SU-DHL-6 (cell line): ENCODE measurements around the gene NRGN.

Source experiments
- H2AFZ ChIP-seq: fragments of 200-600 bp; sonication (generic); 2 replicates; pipeline ENCODE4 v1.6.1; 2014; ENCODE audit warnings: low read depth, mild to moderate bottlenecking, moderate library complexity, mixed read lengths, antibody characterized with exemption, low read length; ENCODE audit not compliant: severe bottlenecking
- H3F3A ChIP-seq: fragments of 200-600 bp; shearing (Covaris generic); 2 replicates; pipeline ENCODE4 v1.6.0; 2016; ENCODE audit warnings: antibody characterized with exemption, mild to moderate bottlenecking; ENCODE audit not compliant: insufficient read depth
- H3K27ac ChIP-seq: fragments of 200-600 bp; sonication (generic); 2 replicates; pipeline ENCODE4 v1.5.1; 2016; ENCODE audit warnings: low read depth, mild to moderate bottlenecking, low read length, moderate library complexity, mixed read lengths
- H3K27me3 ChIP-seq: fragments of 200-600 bp; sonication (generic), shearing (Covaris generic); 2 replicates; pipeline ENCODE4 v1.6.0; 2014; ENCODE audit warnings: mild to moderate bottlenecking, low read length
- H3K36me3 ChIP-seq: fragments of 200-600 bp; sonication (generic); 2 replicates; pipeline ENCODE4 v1.6.1; 2014; ENCODE audit warnings: mild to moderate bottlenecking, low read length, mixed read lengths
- H3K4me2 ChIP-seq: fragments of 300-600, 200-600 bp; shearing (Covaris generic), sonication (generic); 2 replicates; pipeline ENCODE4 v1.6.0; 2014; ENCODE audit warnings: low read length, low read depth, mild to moderate bottlenecking; ENCODE audit not compliant: poor library complexity, severe bottlenecking
- H3K4me3 ChIP-seq: fragments of 200-600 bp; sonication (generic); 2 replicates; pipeline ENCODE4 v1.5.1; 2014; ENCODE audit warnings: antibody characterized with exemption, low read length, mild to moderate bottlenecking, mixed read lengths; ENCODE audit not compliant: insufficient read depth, poor library complexity, severe bottlenecking
- H3K79me2 ChIP-seq: fragments of 200-600 bp; sonication (generic); 2 replicates; pipeline ENCODE4 v1.6.1; 2014; ENCODE audit warnings: mild to moderate bottlenecking, low read length, moderate library complexity; ENCODE audit not compliant: insufficient read depth
- H3K9ac ChIP-seq: fragments of 200-600 bp; sonication (generic); 2 replicates; pipeline ENCODE4 v1.7.0; 2014; ENCODE audit warnings: mild to moderate bottlenecking, low read length
- H3K9me2 ChIP-seq: fragments of 200-600 bp; sonication (generic); replicated peaks from 2 replicates; pipeline ENCODE4 v1.6.1; 2014; ENCODE audit warnings: low read length; ENCODE audit not compliant: insufficient read depth
- H3K9me3 ChIP-seq: fragments of 200-600 bp; sonication (generic); 2 replicates; pipeline ENCODE4 v1.6.1; 2014; ENCODE audit warnings: low read length, mixed read lengths; ENCODE audit not compliant: insufficient read depth
- H4K20me1 ChIP-seq: fragments of 200-600 bp; sonication (generic); 2 replicates; pipeline ENCODE4 v1.6.1; 2014; ENCODE audit warnings: low read depth, mild to moderate bottlenecking, antibody characterized with exemption, low read length, moderate library complexity, mixed read lengths
- CTCF ChIP-seq: fragments of 200-600 bp; sonication (generic); IDR thresholded peaks from one replicate; pipeline ENCODE4 v1.5.1; 2017; ENCODE audit warnings: antibody characterized with exemption, mild to moderate bottlenecking, low read length, moderate library complexity; ENCODE audit not compliant: insufficient read depth, poor library complexity, severe bottlenecking
- EZH2phosphoT487 ChIP-seq: fragments of 200-600 bp; sonication (generic), shearing (Covaris generic); conservative IDR thresholded peaks from 2 replicates; pipeline ENCODE4 v1.6.1; 2018; ENCODE audit warnings: mild to moderate bottlenecking, antibody characterized with exemption, low read length, moderate library complexity, mixed read lengths

Gene NRGN

GRCh38 chr11:124754309-124754708, 14.6 kb downstream of the NRGN start:
- TF ChIP-seq EZH2phosphoT487 (no peak), CTCF (no peak)
- H3K27me3 ChIP-seq, result no peaks in the 10 kb centered on the region
- no peaks in the 10 kb centered on the region for H3K36me3 ChIP-seq

GRCh38 chr11:124754710-124755109, 15.0 kb downstream of the NRGN start:
- no peaks in the 10 kb centered on the region for H3K27me3 ChIP-seq

More at GRCh38 chr11:124754309-124754708, 14.6 kb downstream of the NRGN start:
- H3K4me2 ChIP-seq, result no peak overlapping the region
- H3K4me3 ChIP-seq, result no peak overlapping the region
- H3K27ac ChIP-seq, result no peak overlapping the region
- H3K9ac ChIP-seq, result no peak overlapping the region
- no peaks in the 10 kb centered on the region for H3F3A ChIP-seq
- H4K20me1 ChIP-seq, result no peaks in the 10 kb centered on the region
- H3K9me2 ChIP-seq, result no peaks in the 10 kb centered on the region
- no peaks in the 10 kb centered on the region for H3K9me3 ChIP-seq
- H3K79me2 ChIP-seq, result no peaks in the 10 kb centered on the region
- no peak overlapping the region for H2AFZ ChIP-seq

GRCh38 chr11:124756033-124756752, 16.5 kb downstream of the NRGN start:
- Histone ChIP-seq H3K9me3 (no peaks in the 10 kb centered on the region), H3F3A (no peaks in the 10 kb centered on the region), H3K36me3 (no peaks in the 10 kb centered on the region), H3K27ac (no peak overlapping the region), H4K20me1 (no peaks in the 10 kb centered on the region), H2AFZ (no peak overlapping the region), H3K4me2 (no peak overlapping the region), H3K79me2 (no peaks in the 10 kb centered on the region), H3K27me3 (no peaks in the 10 kb centered on the region), H3K9me2 (no peaks in the 10 kb centered on the region), H3K4me3 (no peak overlapping the region), H3K9ac (no peak overlapping the region)
- TF ChIP-seq CTCF, result no peak
- TF ChIP-seq EZH2phosphoT487, result no peak

More at GRCh38 chr11:124754710-124755109, 15.0 kb downstream of the NRGN start:
- Histone ChIP-seq H4K20me1 (no peaks in the 10 kb centered on the region), H3F3A (no peaks in the 10 kb centered on the region), H3K4me2 (no peak overlapping the region), H3K4me3 (no peak overlapping the region), H3K9ac (no peak overlapping the region), H3K27ac (no peak overlapping the region), H3K79me2 (no peaks in the 10 kb centered on the region), H3K9me2 (no peaks in the 10 kb centered on the region), H2AFZ (no peak overlapping the region), H3K36me3 (no peaks in the 10 kb centered on the region), H3K9me3 (no peaks in the 10 kb centered on the region)
- TF ChIP-seq CTCF (no peak), EZH2phosphoT487 (no peak)
